Measurements from ENCODE around the gene CYP24A1. TPM values are rescaled to one million over a fixed set of nuclear protein-coding genes. Genes with fewer than 3 reads are reported as not detected.

The CYP24A1 gene
- total and polyA plus RNA-seq, 11 donors: not detected

GRCh38 chr20:54197621-54198604, 24.1 kb upstream of the CYP24A1 start:
- Histone ChIP-seq H3K27ac (no peak overlapping the region), H3K4me1 (no peaks in the 10 kb centered on the region), H3K36me3 (no peaks in the 10 kb centered on the region), H3K9me3 (no peaks in the 10 kb centered on the region), H3K4me3 (no peak overlapping the region), H3K27me3 (peaks cover 0 to 6% (median 0%) of the 10 kb centered on the region in 9 donors)
- ATAC-seq (no peak), DNase-seq (no peak)
- TF ChIP-seq CTCF (IDR thresholded peaks at IDR 0.05) (no peak), POLR2A (IDR thresholded peaks at IDR 0.05) (no peak)
- WGBS, 4 donors: 80 to 82% (median 81%) methylated on average over 13 of the region's 13 CpGs
- intact Hi-C loops (cut with DNase I): loop anchor here in 6 of 10 donors (1.0 to 2.0 kb wide), 3 partner anchors 99 to 102 kb away; no protein-coding TSS in a partner anchor

- WGBS, 4 donors: 71 to 76% (median 73%) methylated on average over 12 to 13 of the region's 13 CpGs
- intact Hi-C loops (cut with DNase I): no loop called here
Measured at GRCh38 chr20:54195483-54196472, 22.0 kb upstream of the CYP24A1 start.

GRCh38 chr20:54194724-54195438, 21.1 kb upstream of the CYP24A1 start:
- 71 to 77% (median 73%) methylated on average over 11 of the region's 11 CpGs for WGBS, 4 donors
- H3K27me3 ChIP-seq: peaks cover 0 to 6% (median 0%) of the 10 kb centered on the region in 9 donors
- H3K9me3 ChIP-seq: no peaks in the 10 kb centered on the region
- no peak for DNase-seq
- no peaks in the 10 kb centered on the region for H3K36me3 ChIP-seq
- no peaks in the 10 kb centered on the region for H3K4me1 ChIP-seq
- H3K4me3 ChIP-seq: no peak overlapping the region
- no peak for ATAC-seq
- no peak overlapping the region for H3K27ac ChIP-seq
- TF ChIP-seq CTCF (IDR thresholded peaks at IDR 0.05) (no peak), POLR2A (IDR thresholded peaks at IDR 0.05) (no peak)
- intact Hi-C loops (cut with DNase I): no loop called here

More at GRCh38 chr20:54195483-54196472, 22.0 kb upstream of the CYP24A1 start:
- peaks cover 0 to 6% (median 0%) of the 10 kb centered on the region in 9 donors for H3K27me3 ChIP-seq
- no peak overlapping the region for H3K27ac ChIP-seq
- no peak overlapping the region for H3K4me3 ChIP-seq
- no peaks in the 10 kb centered on the region for H3K4me1 ChIP-seq
- DNase-seq (no peak), ATAC-seq (no peak)
- TF ChIP-seq CTCF (IDR thresholded peaks at IDR 0.05) (no peak), POLR2A (IDR thresholded peaks at IDR 0.05) (no peak)
- H3K9me3 ChIP-seq: no peaks in the 10 kb centered on the region
- H3K36me3 ChIP-seq: no peaks in the 10 kb centered on the region

Measured in heart left ventricle (tissue), 16 donors.